Heart left ventricle (tissue), 13 donors: Measurements from ENCODE around the gene PDGFC.

ENCODE experiments used
- POLR2A ChIP-seq, 2 donors: fragments of 450-650 bp; IDR thresholded peaks; one replicate each; pipeline ENCODE4 v1.6.1; 2017; ENCODE audit warnings: antibody characterized with exemption in 2 of 2, mild to moderate bottlenecking in 2 of 2, moderate library complexity in 2 of 2
- TF ChIP-seq, protein P1 (sequence below), 12 donors: fragments of 200-600 bp; sonication (generic) in 4 of 12; IDR thresholded peaks; one replicate each; pipeline versions ENCODE4 v1.5.0 to v1.8.0; 2018 to 2022; ENCODE audit warnings: antibody characterized with exemption in 12 of 12, mild to moderate bottlenecking in 5 of 12
- donor health status: ischemic (EF 13 %, LVEDD 7.1; RV severe dilation, severe dysfunction).
- donor health status: DM: no; HTN: yes; CAD: no.
- donor health status: DM: no; HTN: no; CAD: no.
- donor health status: ischemic (EF 25% LVEDD 6.9; RV normal size, moderate dysfunction).
- donor health status: ischemic (EF 25% LVEDD 5.7; RV mildly dilated, moderate dysfunction).
- donor health status: ischemic (EF 35%, LVEDD 5.7; RV mildly dilated, moderate dysfunction).
- donor health status: nonischemic (EF 11% LVEDD 7.7; RV severe dilation, severe dysfunction).
- donor health status: DM: yes; HTN: yes; CAD: no.
- donor health status: PGD.
- donor health status: ischemic (EF 29% LVEDD 5.4; RV normal size, mild dysfunction).
- donor health status: nonischemic (EF 23%, LVEDD 6.1; RV moderate dilation, normal function).

DNA sequence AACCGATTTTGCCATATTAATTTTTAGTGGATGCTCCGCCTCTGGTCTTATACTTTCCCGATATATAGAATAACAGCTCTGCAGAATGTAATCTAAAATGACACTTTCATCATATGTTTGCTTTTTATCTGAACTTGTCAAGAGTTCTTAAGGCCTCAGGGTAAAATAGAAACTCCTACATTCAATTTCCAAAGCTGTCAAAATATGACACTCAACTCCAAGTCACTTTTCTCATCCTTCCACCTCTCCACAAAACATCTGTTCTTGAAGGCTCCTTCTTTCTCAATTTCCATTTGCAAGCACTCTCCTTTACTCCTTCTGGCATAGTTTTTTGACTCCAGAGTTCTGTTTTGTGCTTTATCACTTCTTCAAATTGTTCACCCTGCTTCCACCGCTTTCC is 242.2 kb downstream of the PDGFC start:
- TF ChIP-seq, protein P1, sequence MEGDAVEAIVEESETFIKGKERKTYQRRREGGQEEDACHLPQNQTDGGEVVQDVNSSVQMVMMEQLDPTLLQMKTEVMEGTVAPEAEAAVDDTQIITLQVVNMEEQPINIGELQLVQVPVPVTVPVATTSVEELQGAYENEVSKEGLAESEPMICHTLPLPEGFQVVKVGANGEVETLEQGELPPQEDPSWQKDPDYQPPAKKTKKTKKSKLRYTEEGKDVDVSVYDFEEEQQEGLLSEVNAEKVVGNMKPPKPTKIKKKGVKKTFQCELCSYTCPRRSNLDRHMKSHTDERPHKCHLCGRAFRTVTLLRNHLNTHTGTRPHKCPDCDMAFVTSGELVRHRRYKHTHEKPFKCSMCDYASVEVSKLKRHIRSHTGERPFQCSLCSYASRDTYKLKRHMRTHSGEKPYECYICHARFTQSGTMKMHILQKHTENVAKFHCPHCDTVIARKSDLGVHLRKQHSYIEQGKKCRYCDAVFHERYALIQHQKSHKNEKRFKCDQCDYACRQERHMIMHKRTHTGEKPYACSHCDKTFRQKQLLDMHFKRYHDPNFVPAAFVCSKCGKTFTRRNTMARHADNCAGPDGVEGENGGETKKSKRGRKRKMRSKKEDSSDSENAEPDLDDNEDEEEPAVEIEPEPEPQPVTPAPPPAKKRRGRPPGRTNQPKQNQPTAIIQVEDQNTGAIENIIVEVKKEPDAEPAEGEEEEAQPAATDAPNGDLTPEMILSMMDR (IDR thresholded peaks at IDR 0.05): no peak
- TF ChIP-seq POLR2A (IDR thresholded peaks at IDR 0.05): no peak
